ENCODE measurements around the gene OPN4.

GRCh38 chr10:86665868-86666267 is 11.5 kb downstream of the OPN4 start:
- TF ChIP-seq CTCF (IDR thresholded peaks at IDR 0.05) (no peak), POLR2AphosphoS5 (IDR thresholded peaks at IDR 0.05) (no peak), POLR2A (IDR thresholded peaks at IDR 0.05) (no peak)
